CD4-positive, alpha-beta T cell (primary cell): ENCODE measurements around the gene CLDN10. TPM values are rescaled to one million over a fixed set of nuclear protein-coding genes. Genes with fewer than 3 reads are reported as not detected.

Source experiments
- ATAC-seq: fragments of 200-7000 bp; cut with Tn5 transposase; one replicate; pipeline ENCODE4 v1.10.0; 2022; ENCODE audit warnings: mild to moderate bottlenecking; ENCODE audit not compliant: poor library complexity
- CTCF ChIA-PET: fragments of 350-600 bp; sonication (Branson Sonifier 250); formaldehyde crosslinking; loops from one replicate; lab custom pipeline; 2021; ENCODE audit warnings: antibody characterized with exemption, inconsistent platforms; lab: Charles Lee
- POLR2A ChIA-PET: fragments of 350-600 bp; sonication (Branson Sonifier 250); formaldehyde crosslinking; loops from one replicate; lab custom pipeline; 2021; ENCODE audit warnings: antibody characterized with exemption, inconsistent platforms; lab: Charles Lee
- DNase-seq, 14 experiments: peaks; one replicate each; pipeline ENCODE4 v3.0.0-alpha.2; 2013 to 2020; ENCODE audit warnings: mixed read lengths in 2 of 14
- H3K27ac ChIP-seq, 2 donors: one replicate each; pipeline versions ENCODE4 v1.5.1 to v1.7.0; 2013; ENCODE audit warnings: low read length in 2 of 2, low read depth in 1 of 2, mild to moderate bottlenecking in 1 of 2
- H3K27me3 ChIP-seq, 2 experiments: 1 replicate in 1 of 2; 2 replicates in 1 of 2; pipeline versions ENCODE4 v1.6.1 to v1.7.0; 2013; ENCODE audit warnings: low read length in 2 of 2, control low read depth in 1 of 2, mild to moderate bottlenecking in 1 of 2, moderate library complexity in 1 of 2; ENCODE audit not compliant: insufficient read depth in 2 of 2, control insufficient read depth in 1 of 2
- H3K36me3 ChIP-seq: one replicate; pipeline ENCODE4 v1.6.1; 2013; ENCODE audit warnings: low read length, control low read depth; ENCODE audit not compliant: insufficient read depth
- H3K4me1 ChIP-seq: one replicate; pipeline ENCODE4 v1.6.1; 2013; ENCODE audit warnings: low read length, control low read depth; ENCODE audit not compliant: insufficient read depth
- H3K4me3 ChIP-seq: one replicate; pipeline ENCODE4 v1.5.1; 2013; ENCODE audit warnings: mild to moderate bottlenecking, low read length, moderate library complexity
- H3K9me3 ChIP-seq, 2 experiments: 1 replicate in 1 of 2; 2 replicates in 1 of 2; pipeline versions ENCODE4 v1.6.1 to v1.7.0; 2013; ENCODE audit warnings: low read length in 2 of 2, mild to moderate bottlenecking in 2 of 2, control low read depth in 1 of 2, moderate library complexity in 1 of 2; ENCODE audit not compliant: control insufficient read depth in 1 of 2, insufficient read depth in 1 of 2
- H3K27ac Mint-ChIP-seq: one replicate; pipeline ENCODE4 v1.8.0; 2020; ENCODE audit warnings: mixed read lengths
- H3K27me3 Mint-ChIP-seq: one replicate; pipeline ENCODE4 v1.8.0; 2021; ENCODE audit warnings: mixed read lengths
- H3K36me3 Mint-ChIP-seq: one replicate; pipeline ENCODE4 v1.8.0; 2021; ENCODE audit warnings: low read depth, mixed read lengths
- H3K4me1 Mint-ChIP-seq: one replicate; pipeline ENCODE4 v1.8.0; 2021; ENCODE audit warnings: low read depth, mixed read lengths
- H3K4me3 Mint-ChIP-seq: one replicate; pipeline ENCODE4 v1.8.0; 2020; ENCODE audit warnings: mild to moderate bottlenecking, mixed read lengths
- H3K9me3 Mint-ChIP-seq: one replicate; pipeline ENCODE4 v1.8.0; 2020; ENCODE audit warnings: mixed read lengths
- CTCF ChIP-seq: fragments of 200-600 bp; IDR thresholded peaks from one replicate; pipeline ENCODE4 v1.8.0; 2022; ENCODE audit warnings: antibody characterized with exemption, mild to moderate bottlenecking
- intact Hi-C, 2 experiments: fragments of 100-400 bp; cut with DNase I in 1 of 2; cut with micrococcal nuclease in 1 of 2; formaldehyde crosslinking; loops; one replicate each; pipeline versions ENCODE4 v1.15.1 to v1.9.0; 2023 to 2025; cut with DNase I, micrococcal nuclease
- total RNA-seq, 174 experiments: library from RNA in 2 of 174; stranded (reverse) in 2 of 174; gene quantifications; one replicate each; pipeline ENCODE4 v1.2.3 and lab custom pipeline; 2021 to 2026

The CLDN10 gene
- total RNA-seq, 2 experiments from 2014 or later: not detected

GRCh38 chr13:95530178-95530577 is 22.3 kb upstream of the CLDN10 start:
- no peak for DNase-seq
- no peak overlapping the region for H3K4me3 Mint-ChIP-seq
- Histone ChIP-seq H3K4me3 (no peak overlapping the region), H3K9me3 (no peaks in the 10 kb centered on the region), H3K36me3 (no peaks in the 10 kb centered on the region), H3K27ac (no peak overlapping the region), H3K27me3 (peaks cover 0 to 15% of the 10 kb centered on the region in 2 experiments), H3K4me1 (no peaks in the 10 kb centered on the region)
- CTCF ChIA-PET: no interaction called here
- H3K27ac Mint-ChIP-seq: no peak overlapping the region
- no peaks in the 10 kb centered on the region for H3K36me3 Mint-ChIP-seq
- no peaks in the 10 kb centered on the region for H3K9me3 Mint-ChIP-seq
- TF ChIP-seq CTCF: no peak
- ATAC-seq: no peak
- no peaks in the 10 kb centered on the region for H3K4me1 Mint-ChIP-seq
- intact Hi-C loops: no loop called here
- POLR2A ChIA-PET: no interaction called here
- peaks cover 41% of the 10 kb centered on the region for H3K27me3 Mint-ChIP-seq

DNA sequence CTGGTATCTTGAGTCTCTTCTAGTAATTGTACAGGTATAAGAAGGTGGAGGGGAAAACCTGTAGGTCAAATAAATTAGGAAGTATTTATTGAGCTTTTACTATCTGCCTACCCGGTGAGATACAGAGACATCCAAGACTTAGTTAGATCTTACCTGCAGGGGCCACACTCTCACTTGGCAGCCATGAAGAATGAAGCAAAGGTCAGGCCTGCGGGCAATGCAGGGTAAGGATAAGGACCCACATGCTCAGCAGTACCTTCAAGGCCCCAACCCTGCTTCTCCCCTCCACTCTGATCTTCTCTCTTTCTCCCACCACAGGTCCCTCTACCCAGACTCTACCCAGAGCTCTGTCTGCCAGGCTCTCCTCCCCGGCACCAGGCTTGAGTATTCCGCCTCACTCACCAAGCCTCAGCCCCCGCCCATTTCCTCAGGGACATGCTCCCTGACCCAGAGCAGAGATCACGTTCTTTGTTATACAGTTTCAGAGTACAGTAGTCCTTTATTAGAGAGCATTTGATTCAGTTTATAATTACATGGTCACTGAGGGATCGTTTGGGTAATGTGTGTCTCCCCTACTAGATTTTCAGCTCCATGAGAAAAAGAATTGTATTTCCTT is 18.9 kb upstream of the CLDN10 start:
- no peaks in the 10 kb centered on the region for H3K4me1 ChIP-seq
- Mint-ChIP-seq H3K27ac (no peak overlapping the region), H3K27me3 (peaks cover 39% of the 10 kb centered on the region), H3K4me1 (no peaks in the 10 kb centered on the region), H3K9me3 (no peaks in the 10 kb centered on the region), H3K4me3 (no peak overlapping the region), H3K36me3 (no peaks in the 10 kb centered on the region)
- no peak for TF ChIP-seq CTCF
- H3K27ac ChIP-seq: no peak overlapping the region
- no peaks in the 10 kb centered on the region for H3K9me3 ChIP-seq
- ChIA-PET CTCF (interaction anchor here (1.3 kb wide), 1 partner anchor 300 kb away, joined by 3 read pairs; no protein-coding TSS in a partner anchor), POLR2A (no interaction called here)
- intact Hi-C loops: no loop called here
- no peak overlapping the region for H3K4me3 ChIP-seq
- DNase-seq (no peak), ATAC-seq (no peak)
- H3K27me3 ChIP-seq: peaks cover 0 to 23% of the 10 kb centered on the region in 2 experiments
- H3K36me3 ChIP-seq: no peaks in the 10 kb centered on the region

DNA sequence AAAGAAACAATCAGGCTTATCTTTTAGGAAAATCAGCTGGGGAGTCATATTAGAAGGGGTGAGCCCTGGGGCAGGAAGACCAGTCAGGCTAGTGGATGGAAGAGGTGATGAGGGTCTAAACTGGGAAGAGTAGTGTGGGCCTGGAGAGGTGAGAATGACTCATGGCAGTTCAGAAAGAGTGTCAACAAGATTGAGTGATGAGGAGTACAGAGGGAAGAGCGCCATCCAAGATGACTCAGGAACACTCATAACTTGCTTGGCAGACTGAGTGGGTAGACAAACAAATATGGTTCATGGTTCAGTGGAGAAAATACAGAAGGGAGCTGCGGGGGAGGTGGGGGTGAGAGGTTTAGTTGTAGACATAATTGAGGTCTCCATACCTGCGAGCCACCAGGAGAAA is 17.3 kb upstream of the CLDN10 start:
- ATAC-seq (no peak), DNase-seq (no peak)
- Histone ChIP-seq H3K36me3 (no peaks in the 10 kb centered on the region), H3K4me1 (no peaks in the 10 kb centered on the region), H3K9me3 (no peaks in the 10 kb centered on the region), H3K27me3 (peaks cover 0 to 14% of the 10 kb centered on the region in 2 experiments), H3K27ac (no peak overlapping the region), H3K4me3 (no peak overlapping the region)
- Mint-ChIP-seq H3K9me3 (no peaks in the 10 kb centered on the region), H3K4me1 (no peaks in the 10 kb centered on the region), H3K4me3 (no peak overlapping the region), H3K27ac (no peak overlapping the region), H3K36me3 (no peaks in the 10 kb centered on the region), H3K27me3 (peaks cover 36% of the 10 kb centered on the region)
- POLR2A ChIA-PET: no interaction called here
- intact Hi-C loops: no loop called here
- CTCF ChIA-PET: no interaction called here
- no peak for TF ChIP-seq CTCF
